ENCODE results near the gene STMN3.

STMN3 gene

DNA sequence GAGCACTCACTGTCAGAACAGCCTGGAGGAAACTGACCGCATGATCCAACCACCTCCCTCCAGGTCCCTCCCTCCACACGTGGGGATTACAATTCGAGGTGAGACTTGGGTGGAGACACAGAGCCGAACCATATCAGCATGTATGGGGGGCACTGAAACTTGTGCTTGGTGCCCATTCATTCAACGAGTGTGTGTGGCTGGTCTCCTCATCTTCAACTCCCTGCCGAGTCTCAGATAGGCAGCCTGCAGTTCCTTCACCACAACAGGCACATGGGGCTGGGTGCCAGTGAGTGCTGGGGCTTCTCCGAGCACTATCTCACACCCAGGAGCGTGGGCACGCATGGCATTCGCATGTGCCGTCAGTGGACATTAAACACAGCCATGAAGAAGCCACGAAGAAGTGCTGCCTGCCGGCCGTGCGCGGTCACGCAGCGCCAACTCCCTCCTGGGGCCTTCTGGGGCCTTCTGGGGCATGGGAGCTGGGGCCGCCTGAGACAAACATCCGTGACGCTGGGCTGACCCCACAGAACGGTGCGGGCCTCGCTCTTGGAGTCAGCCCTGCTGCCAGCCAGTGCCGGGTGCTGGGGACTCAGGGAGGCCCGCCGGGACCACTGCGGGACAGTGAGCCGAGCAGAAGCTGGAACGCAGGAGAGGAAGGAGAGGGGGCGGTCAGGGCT lies 4.2 kb upstream of the STMN3 start:
- no peaks in the 10 kb centered on the region for H3K36me3 ChIP-seq (ENCODE audit: low read length)
- TF ChIP-seq, protein P1, sequence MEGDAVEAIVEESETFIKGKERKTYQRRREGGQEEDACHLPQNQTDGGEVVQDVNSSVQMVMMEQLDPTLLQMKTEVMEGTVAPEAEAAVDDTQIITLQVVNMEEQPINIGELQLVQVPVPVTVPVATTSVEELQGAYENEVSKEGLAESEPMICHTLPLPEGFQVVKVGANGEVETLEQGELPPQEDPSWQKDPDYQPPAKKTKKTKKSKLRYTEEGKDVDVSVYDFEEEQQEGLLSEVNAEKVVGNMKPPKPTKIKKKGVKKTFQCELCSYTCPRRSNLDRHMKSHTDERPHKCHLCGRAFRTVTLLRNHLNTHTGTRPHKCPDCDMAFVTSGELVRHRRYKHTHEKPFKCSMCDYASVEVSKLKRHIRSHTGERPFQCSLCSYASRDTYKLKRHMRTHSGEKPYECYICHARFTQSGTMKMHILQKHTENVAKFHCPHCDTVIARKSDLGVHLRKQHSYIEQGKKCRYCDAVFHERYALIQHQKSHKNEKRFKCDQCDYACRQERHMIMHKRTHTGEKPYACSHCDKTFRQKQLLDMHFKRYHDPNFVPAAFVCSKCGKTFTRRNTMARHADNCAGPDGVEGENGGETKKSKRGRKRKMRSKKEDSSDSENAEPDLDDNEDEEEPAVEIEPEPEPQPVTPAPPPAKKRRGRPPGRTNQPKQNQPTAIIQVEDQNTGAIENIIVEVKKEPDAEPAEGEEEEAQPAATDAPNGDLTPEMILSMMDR (IDR thresholded peaks at IDR 0.05; ENCODE audit: insufficient read depth, low read length, poor library complexity, severe bottlenecking) = no peak
- TF ChIP-seq EZH2phosphoT487 (conservative IDR thresholded peaks at IDR 0.05; ENCODE audit: low read length) = no peak
- no peaks in the 10 kb centered on the region for H3K9me3 ChIP-seq (ENCODE audit: insufficient read depth, low read length)
- peak overlapping the region; percentile 75 for H3K4me3 ChIP-seq (ENCODE audit: insufficient read depth, low read length, poor library complexity, severe bottlenecking)
- H2AFZ ChIP-seq (ENCODE audit: low read depth, low read length, severe bottlenecking) = peak overlapping the region; percentile 98
- no peaks in the 10 kb centered on the region for H3K9me2 ChIP-seq (replicated peaks; ENCODE audit: insufficient read depth, low read length)
- no peaks in the 10 kb centered on the region for H3F3A ChIP-seq (ENCODE audit: insufficient read depth)
- H4K20me1 ChIP-seq (ENCODE audit: low read depth, low read length) = no peaks in the 10 kb centered on the region
- H3K9ac ChIP-seq (ENCODE audit: low read length) = peak overlapping the region; percentile 75
- no peak overlapping the region for H3K27ac ChIP-seq (ENCODE audit: low read depth, low read length)
- peaks cover 13% of the 10 kb centered on the region for H3K79me2 ChIP-seq (ENCODE audit: insufficient read depth, low read length)
- H3K4me2 ChIP-seq (ENCODE audit: low read depth, low read length, poor library complexity, severe bottlenecking) = peak overlapping the region; percentile 65
- H3K27me3 ChIP-seq (ENCODE audit: low read length) = no peaks in the 10 kb centered on the region

DNA sequence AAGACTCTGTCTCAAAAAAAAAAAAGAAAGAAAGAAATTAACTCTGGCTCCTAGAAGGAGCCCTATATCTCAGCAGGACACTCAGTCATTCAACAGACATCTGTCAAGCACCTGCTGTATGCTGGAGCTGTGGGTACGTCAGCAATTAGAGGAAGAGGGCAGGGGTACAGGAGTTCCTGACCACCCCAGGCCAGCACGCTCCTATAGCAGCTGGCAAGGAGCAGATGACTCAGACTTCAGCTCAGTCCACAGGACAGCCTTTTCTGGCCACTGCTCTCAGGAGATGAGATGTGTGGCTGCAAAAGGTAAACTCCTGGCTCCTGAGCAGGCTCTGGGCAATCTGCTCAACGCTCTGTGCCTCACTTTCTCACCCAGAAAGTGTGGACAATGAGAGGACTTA lies 3.2 kb upstream of the STMN3 start:
- H4K20me1 ChIP-seq (ENCODE audit: low read depth, low read length) = no peaks in the 10 kb centered on the region
- no peak for TF ChIP-seq EZH2phosphoT487 (conservative IDR thresholded peaks at IDR 0.05; ENCODE audit: low read length)
- TF ChIP-seq, protein P1 (IDR thresholded peaks at IDR 0.05; ENCODE audit: insufficient read depth, low read length, poor library complexity, severe bottlenecking) = no peak
- no peaks in the 10 kb centered on the region for H3K9me2 ChIP-seq (replicated peaks; ENCODE audit: insufficient read depth, low read length)
- no peak overlapping the region for H3K4me2 ChIP-seq (ENCODE audit: low read depth, low read length, poor library complexity, severe bottlenecking)
- no peaks in the 10 kb centered on the region for H3F3A ChIP-seq (ENCODE audit: insufficient read depth)
- no peak overlapping the region for H3K4me3 ChIP-seq (ENCODE audit: insufficient read depth, low read length, poor library complexity, severe bottlenecking)
- no peak overlapping the region for H3K9ac ChIP-seq (ENCODE audit: low read length)
- H3K9me3 ChIP-seq (ENCODE audit: insufficient read depth, low read length) = no peaks in the 10 kb centered on the region
- no peaks in the 10 kb centered on the region for H3K27me3 ChIP-seq (ENCODE audit: low read length)
- no peak overlapping the region for H2AFZ ChIP-seq (ENCODE audit: low read depth, low read length, severe bottlenecking)
- peaks cover 13% of the 10 kb centered on the region for H3K79me2 ChIP-seq (ENCODE audit: insufficient read depth, low read length)
- no peak overlapping the region for H3K27ac ChIP-seq (ENCODE audit: low read depth, low read length)
- no peaks in the 10 kb centered on the region for H3K36me3 ChIP-seq (ENCODE audit: low read length)

DNA sequence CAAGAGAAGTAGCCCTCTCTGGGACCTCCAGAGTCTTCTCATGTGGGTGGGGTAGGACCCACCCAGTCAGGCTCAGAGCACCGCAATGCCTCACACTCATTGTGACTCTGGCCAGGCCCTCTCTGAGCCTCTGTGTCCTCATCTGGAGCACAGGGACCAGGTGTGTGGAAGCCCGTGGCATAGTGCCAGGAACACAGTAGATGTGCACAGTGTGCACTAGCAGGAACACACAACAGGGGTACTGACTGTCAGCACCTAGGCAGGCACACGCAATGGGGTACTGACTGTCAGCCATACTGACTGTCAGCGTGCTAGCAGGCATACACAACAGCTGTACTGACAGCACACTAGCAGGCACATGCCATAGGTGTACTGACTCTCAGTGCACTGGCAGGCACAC lies 2.0 kb upstream of the STMN3 start:
- Histone ChIP-seq H2AFZ (ENCODE audit: low read depth, low read length, severe bottlenecking) (no peak overlapping the region), H3K9ac (ENCODE audit: low read length) (no peak overlapping the region)

More for the DNA sequence above, 2.0 kb upstream of the STMN3 start:
- Histone ChIP-seq H3K36me3 (ENCODE audit: low read length) (no peaks in the 10 kb centered on the region), H3K4me3 (ENCODE audit: insufficient read depth, low read length, poor library complexity, severe bottlenecking) (no peak overlapping the region), H4K20me1 (ENCODE audit: low read depth, low read length) (no peaks in the 10 kb centered on the region), H3K4me2 (ENCODE audit: low read depth, low read length, poor library complexity, severe bottlenecking) (no peak overlapping the region), H3F3A (ENCODE audit: insufficient read depth) (no peaks in the 10 kb centered on the region), H3K79me2 (ENCODE audit: insufficient read depth, low read length) (peaks cover 13% of the 10 kb centered on the region), H3K27me3 (ENCODE audit: low read length) (no peaks in the 10 kb centered on the region), H3K9me2 (replicated peaks; ENCODE audit: insufficient read depth, low read length) (no peaks in the 10 kb centered on the region), H3K27ac (ENCODE audit: low read depth, low read length) (no peak overlapping the region), H3K9me3 (ENCODE audit: insufficient read depth, low read length) (no peaks in the 10 kb centered on the region)
- TF ChIP-seq, protein P1 (IDR thresholded peaks at IDR 0.05; ENCODE audit: insufficient read depth, low read length, poor library complexity, severe bottlenecking) = no peak
- TF ChIP-seq EZH2phosphoT487 (conservative IDR thresholded peaks at IDR 0.05; ENCODE audit: low read length) = no peak
